SK-N-SH (cell line): ENCODE data around the gene SCAMP2. TPM values are rescaled to one million over a fixed set of nuclear protein-coding genes. Genes with fewer than 3 reads are reported as not detected.

Source experiments
- CTCF ChIA-PET: fragments of 300-600, 350-600 bp; formaldehyde crosslinking; extraction: SDS; loops from one replicate; lab custom pipeline; 2021; lab: Yijun Ruan, JAX
- POLR2A ChIA-PET: fragments of 350-600 bp; sonication (Branson Sonifier 250); formaldehyde crosslinking; extraction: SDS; loops from one replicate; lab custom pipeline; 2020; ENCODE audit warnings: antibody characterized with exemption, inconsistent platforms; lab: Yijun Ruan, JAX
- DNase-seq: peaks from one replicate; pipeline ENCODE4 v3.0.0; 2012
- H2AFZ ChIP-seq: fragments of 200-600 bp; sonication (generic); 2 replicates; pipeline ENCODE4 v1.8.1; 2016; ENCODE audit warnings: antibody characterized with exemption, mild to moderate bottlenecking, low read depth
- H3F3A ChIP-seq: fragments of 200-600 bp; sonication (generic); replicated peaks from 2 replicates; pipeline ENCODE3; 2016; ENCODE audit warnings: antibody characterized with exemption, mild to moderate bottlenecking; ENCODE audit not compliant: insufficient read depth
- H3K27ac ChIP-seq, 2 experiments: fragments of 200-500 bp in 1 of 2; fragments of 200-600 bp in 1 of 2; sonication (Bioruptor generic) in 1 of 2; sonication (generic), shearing (Covaris generic) in 1 of 2; 2 replicates each; pipeline versions ENCODE4 v1.5.1 to v1.6.1; 2014 to 2016; ENCODE audit warnings: low read depth in 2 of 2, inconsistent platforms in 1 of 2, low read length in 1 of 2, mild to moderate bottlenecking in 1 of 2, mixed read lengths in 1 of 2
- H3K27me3 ChIP-seq: fragments of 200-600 bp; sonication (generic), shearing (Covaris generic); 2 replicates; pipeline ENCODE4 v1.6.1; 2016; ENCODE audit warnings: mixed run types; ENCODE audit not compliant: insufficient read depth
- H3K36me3 ChIP-seq, 2 experiments: fragments of 200-500 bp in 1 of 2; fragments of 200-600 bp in 1 of 2; sonication (Bioruptor generic) in 1 of 2; sonication (generic) in 1 of 2; replicated peaks in 1 of 2; 2 replicates each; pipeline versions ENCODE3 to v1.5.1; 2014 to 2016; ENCODE audit warnings: low read length in 1 of 2, mild to moderate bottlenecking in 1 of 2; ENCODE audit not compliant: insufficient read depth in 2 of 2, control insufficient read depth in 1 of 2
- H3K4me1 ChIP-seq, 2 experiments: fragments of 200-500 bp in 1 of 2; fragments of 200-600 bp in 1 of 2; sonication (Bioruptor generic) in 1 of 2; sonication (generic), shearing (Covaris generic) in 1 of 2; 2 replicates each; pipeline versions ENCODE4 v1.5.1 to v1.6.1; 2014 to 2016; ENCODE audit warnings: low read depth in 1 of 2, low read length in 1 of 2, mixed run types in 1 of 2; ENCODE audit not compliant: insufficient read depth in 2 of 2, control insufficient read depth in 1 of 2
- H3K4me2 ChIP-seq: fragments of 200-600 bp; sonication (generic), shearing (Covaris generic); 2 replicates; pipeline ENCODE4 v1.6.1; 2017; ENCODE audit warnings: mixed run types
- H3K4me3 ChIP-seq, 2 experiments: fragments of 200-500 bp in 1 of 2; fragments of 200-600 bp in 1 of 2; sonication (Bioruptor generic) in 1 of 2; sonication (generic), shearing (Covaris generic) in 1 of 2; 2 replicates each; pipeline versions ENCODE4 v1.5.1 to v1.8.1; 2014 to 2016; ENCODE audit warnings: low read depth in 2 of 2, inconsistent platforms in 1 of 2, low read length in 1 of 2, mild to moderate bottlenecking in 1 of 2, mixed read lengths in 1 of 2, moderate library complexity in 1 of 2
- H3K79me2 ChIP-seq: fragments of 200-600 bp; sonication (generic); 2 replicates; pipeline ENCODE4 v1.8.1; 2017; ENCODE audit warnings: mild to moderate bottlenecking; ENCODE audit not compliant: insufficient read depth
- H3K9ac ChIP-seq: fragments of 200-600 bp; sonication (generic); 2 replicates; pipeline ENCODE4 v1.6.1; 2017; ENCODE audit warnings: mixed run types
- H3K9me2 ChIP-seq: fragments of 200-600 bp; sonication (generic); 2 replicates; pipeline ENCODE4 v1.6.1; 2017; ENCODE audit warnings: mixed run types
- H3K9me3 ChIP-seq: fragments of 200-600 bp; sonication (generic); 2 replicates; pipeline ENCODE4 v1.6.1; 2017; ENCODE audit warnings: mixed run types, mild to moderate bottlenecking, moderate library complexity
- H4K20me1 ChIP-seq: fragments of 200-600 bp; sonication (generic); 2 replicates; pipeline ENCODE4 v1.6.1; 2017; ENCODE audit warnings: mild to moderate bottlenecking, mixed run types; ENCODE audit not compliant: insufficient read depth
- CHD2 ChIP-seq: fragments of 150-350 bp; IDR thresholded peaks from 2 replicates; pipeline ENCODE4 v1.6.1; 2018; ENCODE audit warnings: low read length; ENCODE audit not compliant: partially characterized antibody
- CTCF ChIP-seq: fragments of 200-600 bp; sonication (generic); IDR thresholded peaks from 2 replicates; pipeline ENCODE4 v1.6.1; 2017; ENCODE audit warnings: antibody characterized with exemption, mild to moderate bottlenecking, moderate library complexity
- EP300 ChIP-seq, 2 experiments: IDR thresholded peaks; 2 replicates each; pipeline versions ENCODE4 v1.4.0 to v1.6.1; 2012; ENCODE audit warnings: borderline replicate concordance in 1 of 2, low read depth in 1 of 2, low read length in 1 of 2
- EZH2phosphoT487 ChIP-seq: fragments of 200-600 bp; sonication (generic); IDR thresholded peaks from 2 replicates; pipeline ENCODE4 v1.6.1; 2017; ENCODE audit warnings: low read depth, mixed run types, mild to moderate bottlenecking, antibody characterized with exemption, moderate library complexity, borderline replicate concordance
- FOSL2 ChIP-seq: IDR thresholded peaks from 2 replicates; pipeline ENCODE4 v1.4.0; 2012; ENCODE audit warnings: low read depth, mild to moderate bottlenecking, moderate library complexity, borderline replicate concordance
- FOXM1 ChIP-seq: IDR thresholded peaks from 2 replicates; pipeline ENCODE4 v1.4.0; 2012; ENCODE audit warnings: low read depth, mild to moderate bottlenecking
- GABPA ChIP-seq: IDR thresholded peaks from 2 replicates; pipeline ENCODE4 v1.4.0; 2012; ENCODE audit warnings: low read depth, mild to moderate bottlenecking
- GATA2 ChIP-seq: sonication (generic); formaldehyde crosslinking; IDR thresholded peaks from 2 replicates; pipeline ENCODE4 v1.5.0; 2020; ENCODE audit warnings: mild to moderate bottlenecking, missing genetic modification reagents
- JUND ChIP-seq: IDR thresholded peaks from 2 replicates; pipeline ENCODE4 v1.4.0; 2012
- MXI1 ChIP-seq: IDR thresholded peaks from 2 replicates; pipeline ENCODE4 v1.6.1; 2012; ENCODE audit warnings: mild to moderate bottlenecking, low read depth, low read length, improper control_type of control experiment
- NFIC ChIP-seq: IDR thresholded peaks from 2 replicates; pipeline ENCODE4 v1.4.0; 2012; ENCODE audit warnings: borderline replicate concordance
- RAD21 ChIP-seq: IDR thresholded peaks from 2 replicates; pipeline ENCODE4 v1.6.1; 2012; ENCODE audit warnings: mild to moderate bottlenecking, low read length
- RCOR1 ChIP-seq: fragments of 150-350 bp; IDR thresholded peaks from 2 replicates; pipeline ENCODE4 v1.6.1; 2017; ENCODE audit warnings: antibody characterized with exemption, low read length
- REST ChIP-seq: IDR thresholded peaks from 2 replicates; pipeline ENCODE4 v1.6.1; 2012; ENCODE audit warnings: mild to moderate bottlenecking, low read depth, low read length, moderate library complexity
- RFX5 ChIP-seq: IDR thresholded peaks from 2 replicates; pipeline ENCODE4 v1.6.1; 2012; ENCODE audit warnings: mild to moderate bottlenecking, improper control_type of control experiment, low read length
- SMC3 ChIP-seq: IDR thresholded peaks from 2 replicates; pipeline ENCODE4 v1.6.1; 2012; ENCODE audit warnings: low read depth, low read length, improper control_type of control experiment
- WGBS: methylation state at CpG from one replicate; pipeline ENCODE4 v1.1.6; 2017; ENCODE audit warnings: low lambda C conversion rate; 5-methylcytosine and 5-hydroxymethylcytosine counted together
- polyA plus RNA-seq, 3 experiments: library from polyadenylated mRNA; depleted of rRNA; stranded (reverse); fragments of >200 nt; gene quantifications; 2 replicates each; pipeline ENCODE4 v1.2.3, GENCODE V29; 2012
- TF ChIP-seq, protein P1 (sequence below): IDR thresholded peaks from 2 replicates; pipeline ENCODE4 v1.4.0; 2012; ENCODE audit warnings: low read depth, borderline replicate concordance
- TF ChIP-seq, protein P2 (sequence below): IDR thresholded peaks from 2 replicates; pipeline ENCODE4; 2012
- TF ChIP-seq, protein P3 (sequence below): IDR thresholded peaks from 2 replicates; pipeline ENCODE4 v1.4.0; 2012; ENCODE audit warnings: low read depth, borderline replicate concordance
- TF ChIP-seq, protein P4 (sequence below): fragments of 150-350 bp; IDR thresholded peaks from 2 replicates; pipeline ENCODE4 v1.6.1; 2017; ENCODE audit warnings: antibody characterized with exemption, low read length, low read depth, borderline replicate concordance

SCAMP2 gene
- polyA plus RNA-seq, 1 of the 3 experiments (the other 2 are of a cell fraction), result 88.1 TPM

DNA sequence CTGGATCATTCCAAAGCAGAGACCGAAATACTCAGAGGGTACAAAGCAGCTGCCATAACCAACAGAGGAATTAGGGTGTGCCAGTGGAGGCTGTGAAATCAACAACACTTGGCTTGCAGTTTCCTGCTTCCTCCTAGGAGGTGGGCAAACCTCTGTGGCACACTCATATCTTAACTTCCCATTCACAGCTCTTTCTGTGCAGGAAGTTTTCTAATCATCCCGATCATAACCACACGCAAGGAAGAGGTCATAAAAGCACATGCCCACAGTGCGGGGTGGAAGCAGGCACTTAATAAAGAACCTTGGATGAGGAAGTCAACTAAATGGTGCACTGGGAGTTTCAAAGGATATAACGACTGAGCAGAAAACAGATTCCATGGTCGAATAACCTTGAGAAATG lies 5.1 kb downstream of the SCAMP2 start:
- CTCF ChIA-PET, result interaction anchor here (0.6 to 2.6 kb wide), 3 partner anchors 9 to 33 kb away, joined by 3 to 16 read pairs (median 3); no protein-coding TSS in a partner anchor

More for the DNA sequence above, 5.1 kb downstream of the SCAMP2 start:
- peaks cover 9% of the 10 kb centered on the region for H3F3A ChIP-seq
- no peak for DNase-seq
- 97% methylated on average over 6 of the region's 6 CpGs for WGBS
- H3K4me2 ChIP-seq, result no peak overlapping the region
- no peak overlapping the region for H2AFZ ChIP-seq
- no peaks in the 10 kb centered on the region for H3K27me3 ChIP-seq
- no peaks in the 10 kb centered on the region for H3K9me2 ChIP-seq
- H3K9ac ChIP-seq, result no peak overlapping the region
- peaks cover 8 to 10% of the 10 kb centered on the region in 2 experiments for H3K36me3 ChIP-seq
- peaks cover 16 to 21% of the 10 kb centered on the region in 2 experiments; a peak in 3 of 4 replicates for H3K4me1 ChIP-seq
- TF ChIP-seq, protein P1, sequence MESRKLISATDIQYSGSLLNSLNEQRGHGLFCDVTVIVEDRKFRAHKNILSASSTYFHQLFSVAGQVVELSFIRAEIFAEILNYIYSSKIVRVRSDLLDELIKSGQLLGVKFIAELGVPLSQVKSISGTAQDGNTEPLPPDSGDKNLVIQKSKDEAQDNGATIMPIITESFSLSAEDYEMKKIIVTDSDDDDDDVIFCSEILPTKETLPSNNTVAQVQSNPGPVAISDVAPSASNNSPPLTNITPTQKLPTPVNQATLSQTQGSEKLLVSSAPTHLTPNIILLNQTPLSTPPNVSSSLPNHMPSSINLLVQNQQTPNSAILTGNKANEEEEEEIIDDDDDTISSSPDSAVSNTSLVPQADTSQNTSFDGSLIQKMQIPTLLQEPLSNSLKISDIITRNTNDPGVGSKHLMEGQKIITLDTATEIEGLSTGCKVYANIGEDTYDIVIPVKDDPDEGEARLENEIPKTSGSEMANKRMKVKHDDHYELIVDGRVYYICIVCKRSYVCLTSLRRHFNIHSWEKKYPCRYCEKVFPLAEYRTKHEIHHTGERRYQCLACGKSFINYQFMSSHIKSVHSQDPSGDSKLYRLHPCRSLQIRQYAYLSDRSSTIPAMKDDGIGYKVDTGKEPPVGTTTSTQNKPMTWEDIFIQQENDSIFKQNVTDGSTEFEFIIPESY, result no peak
- TF ChIP-seq NFIC (no peak), GABPA (no peak), RCOR1 (no peak), RAD21 (no peak), REST (no peak), CHD2 (no peak), GATA2 (no peak), JUND (no peak), MXI1 (no peak), EP300 (IDR thresholded peaks at IDR 0.05; ENCODE audit: borderline replicate concordance in 1 of 2, low read depth in 1 of 2, low read length in 1 of 2) (no peak), SMC3 (no peak), FOXM1 (no peak), RFX5 (no peak), CTCF (no peak), FOSL2 (no peak), EZH2phosphoT487 (no peak)
- TF ChIP-seq, protein P2, sequence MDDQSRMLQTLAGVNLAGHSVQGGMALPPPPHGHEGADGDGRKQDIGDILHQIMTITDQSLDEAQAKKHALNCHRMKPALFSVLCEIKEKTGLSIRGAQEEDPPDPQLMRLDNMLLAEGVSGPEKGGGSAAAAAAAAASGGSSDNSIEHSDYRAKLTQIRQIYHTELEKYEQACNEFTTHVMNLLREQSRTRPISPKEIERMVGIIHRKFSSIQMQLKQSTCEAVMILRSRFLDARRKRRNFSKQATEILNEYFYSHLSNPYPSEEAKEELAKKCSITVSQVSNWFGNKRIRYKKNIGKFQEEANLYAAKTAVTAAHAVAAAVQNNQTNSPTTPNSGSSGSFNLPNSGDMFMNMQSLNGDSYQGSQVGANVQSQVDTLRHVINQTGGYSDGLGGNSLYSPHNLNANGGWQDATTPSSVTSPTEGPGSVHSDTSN, result no peak
- TF ChIP-seq, protein P3, sequence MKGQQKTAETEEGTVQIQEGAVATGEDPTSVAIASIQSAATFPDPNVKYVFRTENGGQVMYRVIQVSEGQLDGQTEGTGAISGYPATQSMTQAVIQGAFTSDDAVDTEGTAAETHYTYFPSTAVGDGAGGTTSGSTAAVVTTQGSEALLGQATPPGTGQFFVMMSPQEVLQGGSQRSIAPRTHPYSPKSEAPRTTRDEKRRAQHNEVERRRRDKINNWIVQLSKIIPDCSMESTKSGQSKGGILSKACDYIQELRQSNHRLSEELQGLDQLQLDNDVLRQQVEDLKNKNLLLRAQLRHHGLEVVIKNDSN, result no peak
- TF ChIP-seq, protein P4, sequence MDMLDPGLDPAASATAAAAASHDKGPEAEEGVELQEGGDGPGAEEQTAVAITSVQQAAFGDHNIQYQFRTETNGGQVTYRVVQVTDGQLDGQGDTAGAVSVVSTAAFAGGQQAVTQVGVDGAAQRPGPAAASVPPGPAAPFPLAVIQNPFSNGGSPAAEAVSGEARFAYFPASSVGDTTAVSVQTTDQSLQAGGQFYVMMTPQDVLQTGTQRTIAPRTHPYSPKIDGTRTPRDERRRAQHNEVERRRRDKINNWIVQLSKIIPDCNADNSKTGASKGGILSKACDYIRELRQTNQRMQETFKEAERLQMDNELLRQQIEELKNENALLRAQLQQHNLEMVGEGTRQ, result no peak
- peaks cover 94% of the 10 kb centered on the region for H3K79me2 ChIP-seq
- POLR2A ChIA-PET, result no interaction called here
- no peaks in the 10 kb centered on the region for H3K9me3 ChIP-seq
- no peak overlapping the region for H3K27ac ChIP-seq
- no peak overlapping the region for H3K4me3 ChIP-seq
- H4K20me1 ChIP-seq, result peaks cover 56% of the 10 kb centered on the region
